Neural cell (in vitro differentiated cells): Measurements from ENCODE around the gene COPS7A.
A peak's percentile ranks its signal among the peaks of the same experiment; 100 is the strongest.

Source experiments
- CTCF ChIP-seq: fragments of 450-650 bp; IDR thresholded peaks from 2 replicates; pipeline ENCODE4 v1.5.1; 2014; ENCODE audit warnings: antibody characterized with exemption, mild to moderate bottlenecking, moderate library complexity; ENCODE audit not compliant: poor library complexity, severe bottlenecking
- MXI1 ChIP-seq: fragments of 450-650 bp; conservative IDR thresholded peaks from 2 replicates; pipeline ENCODE4 v1.6.1; 2014; ENCODE audit warnings: antibody characterized with exemption, mild to moderate bottlenecking; ENCODE audit not compliant: poor library complexity, severe bottlenecking
- POLR2AphosphoS5 ChIP-seq: IDR thresholded peaks from 2 replicates; pipeline ENCODE4 v1.6.1; 2012

- no peak for TF ChIP-seq CTCF
- TF ChIP-seq POLR2AphosphoS5 = peak; percentile 81
- peak; percentile 93 for TF ChIP-seq MXI1
Measured at GRCh38 chr12:6767353-6768319, 43.8 kb downstream of the COPS7A start.
